Neuronal stem cell (in vitro differentiated cells): ENCODE measurements around the gene WWOX.

Source experiments
- DNase-seq: peaks from one replicate; pipeline ENCODE4 v3.0.0-alpha.2; 2013; ENCODE audit warnings: low spot score
- H2AFZ ChIP-seq: one replicate; pipeline ENCODE4 v1.6.1; 2013; ENCODE audit warnings: mild to moderate bottlenecking, low read length, inconsistent platforms
- H2AK5ac ChIP-seq: 2 replicates; pipeline ENCODE4 v1.6.1; 2013; ENCODE audit warnings: low read depth, mild to moderate bottlenecking, inconsistent platforms, low read length, moderate library complexity, mixed read lengths
- H2BK120ac ChIP-seq: 2 replicates; pipeline ENCODE4 v1.6.1; 2013; ENCODE audit warnings: low read depth, mild to moderate bottlenecking, inconsistent platforms, low read length, moderate library complexity, mixed read lengths
- H2BK12ac ChIP-seq: one replicate; pipeline ENCODE4 v1.6.1; 2013; ENCODE audit warnings: low read length, inconsistent platforms
- H2BK15ac ChIP-seq: 2 replicates; pipeline ENCODE4 v1.6.1; 2013; ENCODE audit warnings: mild to moderate bottlenecking, low read length, inconsistent platforms, mixed read lengths
- H2BK5ac ChIP-seq: one replicate; pipeline ENCODE4 v1.6.1; 2013; ENCODE audit warnings: inconsistent platforms, mild to moderate bottlenecking, low read length, moderate library complexity
- H3K14ac ChIP-seq: one replicate; pipeline ENCODE4 v1.6.1; 2013; ENCODE audit warnings: low read length, inconsistent platforms
- H3K18ac ChIP-seq: 2 replicates; pipeline ENCODE4 v1.6.1; 2013; ENCODE audit warnings: low read length, inconsistent platforms
- H3K23ac ChIP-seq: 2 replicates; pipeline ENCODE4 v1.6.1; 2013; ENCODE audit warnings: low read depth, mild to moderate bottlenecking, mixed read lengths, low read length, inconsistent platforms; ENCODE audit not compliant: poor library complexity
- H3K27ac ChIP-seq: replicated peaks from 3 replicates; pipeline ENCODE4 v1.5.1; 2013; ENCODE audit warnings: low read length, inconsistent platforms
- H3K27me3 ChIP-seq, 3 experiments: 2 replicates each; pipeline ENCODE4 v1.6.1; 2013; ENCODE audit warnings: low read length in 3 of 3, mild to moderate bottlenecking in 2 of 3, inconsistent platforms in 1 of 3, low read depth in 1 of 3, mixed read lengths in 1 of 3, moderate library complexity in 1 of 3; ENCODE audit not compliant: control insufficient read depth in 3 of 3, insufficient read depth in 3 of 3
- H3K36me3 ChIP-seq, 2 donors: replicated peaks in 1 of 2; 2 replicates each; pipeline ENCODE4 v1.6.1; 2013; ENCODE audit warnings: low read length in 2 of 2; ENCODE audit not compliant: control insufficient read depth in 2 of 2, insufficient read depth in 2 of 2
- H3K4ac ChIP-seq: 2 replicates; pipeline ENCODE4 v1.6.1; 2013; ENCODE audit warnings: inconsistent platforms, mild to moderate bottlenecking, low read length, moderate library complexity
- H3K4me1 ChIP-seq, 2 donors: 1 replicate in 1 of 2; 2 replicates in 1 of 2; pipeline ENCODE4 v1.6.1; 2013; ENCODE audit warnings: low read length in 2 of 2, low read depth in 1 of 2; ENCODE audit not compliant: control insufficient read depth in 2 of 2, insufficient read depth in 1 of 2
- H3K4me2 ChIP-seq: one replicate; pipeline ENCODE4 v1.6.1; 2013; ENCODE audit warnings: mild to moderate bottlenecking, low read length, inconsistent platforms; ENCODE audit not compliant: insufficient read depth, poor library complexity, severe bottlenecking
- H3K4me3 ChIP-seq, 2 donors: 2 replicates each; pipeline ENCODE4 v1.5.1; 2013; ENCODE audit warnings: low read length in 2 of 2, mild to moderate bottlenecking in 2 of 2, inconsistent platforms in 1 of 2, moderate library complexity in 1 of 2
- H3K79me1 ChIP-seq: one replicate; pipeline ENCODE4 v1.6.1; 2013; ENCODE audit warnings: low read depth, mild to moderate bottlenecking, inconsistent platforms, low read length, moderate library complexity
- H3K9ac ChIP-seq: one replicate; pipeline ENCODE4 v1.6.1; 2013; ENCODE audit warnings: mild to moderate bottlenecking, low read depth, low read length, inconsistent platforms; ENCODE audit not compliant: poor library complexity
- H3K9me3 ChIP-seq, 2 donors: replicated peaks in 1 of 2; 2 replicates each; pipeline versions ENCODE3 to v1.6.1; 2013; ENCODE audit warnings: low read length in 2 of 2, mild to moderate bottlenecking in 2 of 2, inconsistent platforms in 1 of 2, low read depth in 1 of 2, mixed read lengths in 1 of 2, moderate library complexity in 1 of 2; ENCODE audit not compliant: control insufficient read depth in 2 of 2, insufficient read depth in 1 of 2
- H4K8ac ChIP-seq: one replicate; pipeline ENCODE4 v1.6.1; 2013; ENCODE audit warnings: low read depth, mild to moderate bottlenecking, inconsistent platforms, low read length, moderate library complexity
- H4K91ac ChIP-seq: one replicate; pipeline ENCODE4 v1.6.1; 2013; ENCODE audit warnings: low read length, low read depth, mild to moderate bottlenecking, inconsistent platforms; ENCODE audit not compliant: poor library complexity
- WGBS, 2 donors: extraction: QIAGEN DNeasy Blood & Tissue Kit; methylation state at CpG; one replicate each; pipeline ENCODE4 v1.1.7; 2013; ENCODE audit warnings: missing lambda C conversion rate in 2 of 2, mixed read lengths in 1 of 2; ENCODE audit not compliant: insufficient read length in 2 of 2, insufficient replicate concordance in 1 of 2; ENCODE audit errors: extremely low coverage in 2 of 2; 5-methylcytosine and 5-hydroxymethylcytosine counted together

WWOX gene

DNA sequence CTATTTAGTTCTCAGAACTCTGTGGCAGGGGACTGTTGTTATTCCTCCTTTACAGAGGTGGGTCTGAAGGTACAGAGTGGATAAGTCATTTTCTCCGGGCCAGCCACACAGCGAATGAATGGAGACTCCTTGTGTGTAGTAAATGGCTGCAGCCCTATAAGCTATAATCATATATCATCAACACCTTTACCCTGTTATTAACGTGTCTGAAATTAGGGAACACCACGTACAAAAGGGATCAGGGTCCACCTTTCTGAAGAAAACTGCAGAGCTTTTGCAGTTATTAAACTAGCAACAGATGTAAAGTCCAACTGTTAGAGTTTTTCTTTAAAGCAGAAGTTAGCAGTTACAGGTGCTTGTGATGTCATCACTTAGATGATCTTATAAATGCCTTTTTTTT is 804.4 kb downstream of the WWOX start:
- no peak overlapping the region for H3K23ac ChIP-seq
- H3K27ac ChIP-seq: no peak overlapping the region
- WGBS, 2 donors: no CpG with 5 or more reads among the region's 4 CpGs
- H3K4me1 ChIP-seq: peaks cover 0 to 5% of the 10 kb centered on the region in 2 donors
- no peak overlapping the region for H4K91ac ChIP-seq
- no peak overlapping the region for H2AK5ac ChIP-seq
- H2BK12ac ChIP-seq: no peak overlapping the region
- no peak overlapping the region for H3K9ac ChIP-seq
- H2BK120ac ChIP-seq: no peak overlapping the region
- H3K36me3 ChIP-seq: no peaks in the 10 kb centered on the region
- no peak overlapping the region for H2BK15ac ChIP-seq
- DNase-seq: no peak
- H3K4ac ChIP-seq: no peak overlapping the region
- H3K27me3 ChIP-seq: no peaks in the 10 kb centered on the region
- H4K8ac ChIP-seq: no peak overlapping the region
- no peak overlapping the region for H2AFZ ChIP-seq
- H2BK5ac ChIP-seq: no peak overlapping the region
- no peak overlapping the region for H3K4me3 ChIP-seq
- H3K9me3 ChIP-seq: peaks cover 2% of the 10 kb centered on the region in 2 donors
- no peak overlapping the region for H3K14ac ChIP-seq
- H3K4me2 ChIP-seq: no peak overlapping the region
- no peak overlapping the region for H3K18ac ChIP-seq
- no peaks in the 10 kb centered on the region for H3K79me1 ChIP-seq

DNA sequence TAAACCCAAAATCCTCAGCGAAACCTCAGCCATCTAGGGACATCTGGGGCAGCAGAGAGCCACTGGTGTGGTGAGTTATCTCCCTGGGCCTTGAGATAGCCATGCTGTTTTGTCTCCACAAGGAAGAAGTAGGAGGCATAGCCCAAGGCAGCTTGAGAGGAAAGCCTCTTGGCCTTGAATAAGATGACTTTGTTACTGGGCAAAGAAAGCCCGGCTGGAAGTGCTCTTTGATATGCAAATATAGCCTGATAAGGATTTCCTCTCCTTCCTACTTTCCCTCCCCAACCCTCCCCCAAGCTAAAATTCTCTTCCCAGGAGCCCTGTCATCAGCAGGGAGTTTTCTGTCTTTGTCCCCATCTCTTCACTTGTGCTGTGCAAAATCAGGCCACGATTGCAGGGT is 806.7 kb downstream of the WWOX start:
- Histone ChIP-seq H3K23ac (no peak overlapping the region), H3K14ac (no peak overlapping the region), H3K4me1 (peaks cover 0 to 4% of the 10 kb centered on the region in 2 donors), H2BK12ac (no peak overlapping the region), H3K4ac (no peak overlapping the region), H2AFZ (peak overlapping the region; percentile 31), H3K27ac (no peak overlapping the region), H3K18ac (no peak overlapping the region), H3K27me3 (no peaks in the 10 kb centered on the region), H3K4me3 (no peak overlapping the region), H3K9ac (no peak overlapping the region), H2BK120ac (no peak overlapping the region), H3K4me2 (no peak overlapping the region), H4K8ac (no peak overlapping the region), H2BK15ac (no peak overlapping the region), H4K91ac (no peak overlapping the region), H2AK5ac (no peak overlapping the region), H3K79me1 (no peaks in the 10 kb centered on the region), H2BK5ac (no peak overlapping the region), H3K36me3 (no peaks in the 10 kb centered on the region), H3K9me3 (peaks cover 2 to 4% of the 10 kb centered on the region in 2 donors)
- WGBS, 2 donors: no CpG with 5 or more reads among the region's 3 CpGs
- no peak for DNase-seq

DNA sequence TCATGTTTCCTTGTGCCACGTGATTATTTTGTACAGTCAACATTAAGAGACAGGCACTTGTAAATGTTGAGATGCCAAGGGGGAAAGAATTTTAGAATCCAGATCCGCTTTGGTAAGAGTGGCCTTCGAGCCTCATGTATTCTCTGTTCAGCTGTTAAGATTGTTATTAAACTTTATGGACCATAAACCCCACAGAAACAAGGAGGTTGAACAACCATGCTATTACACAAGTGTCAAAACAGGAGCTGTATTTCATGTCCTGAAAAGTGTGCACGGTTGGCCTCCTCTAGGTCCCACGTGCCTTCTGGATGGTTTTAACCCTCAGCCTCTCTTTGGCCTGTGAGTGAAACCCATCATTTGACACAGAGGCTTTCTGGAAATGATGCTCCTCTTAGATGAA is 809.8 kb downstream of the WWOX start:
- no peaks in the 10 kb centered on the region for H3K27me3 ChIP-seq
- H2BK12ac ChIP-seq: no peak overlapping the region
- H3K18ac ChIP-seq: no peak overlapping the region
- no peak overlapping the region for H2AK5ac ChIP-seq
- H3K9ac ChIP-seq: no peak overlapping the region
- H2AFZ ChIP-seq: no peak overlapping the region
- H3K4ac ChIP-seq: no peak overlapping the region
- no peak overlapping the region for H3K27ac ChIP-seq
- no peak overlapping the region for H3K4me2 ChIP-seq
- peaks cover 2 to 4% of the 10 kb centered on the region in 2 donors for H3K9me3 ChIP-seq
- no peak overlapping the region for H2BK5ac ChIP-seq
- no peak overlapping the region for H2BK120ac ChIP-seq
- no peak overlapping the region for H4K8ac ChIP-seq
- WGBS, 2 donors: no CpG with 5 or more reads among the region's 5 CpGs
- no peak overlapping the region for H3K14ac ChIP-seq
- no peak overlapping the region for H3K4me3 ChIP-seq
- no peaks in the 10 kb centered on the region for H3K79me1 ChIP-seq
- peaks cover 0 to 2% of the 10 kb centered on the region in 2 donors for H3K4me1 ChIP-seq
- H4K91ac ChIP-seq: no peak overlapping the region
- no peak overlapping the region for H3K23ac ChIP-seq
- no peak overlapping the region for H2BK15ac ChIP-seq
- DNase-seq: no peak
- no peaks in the 10 kb centered on the region for H3K36me3 ChIP-seq

DNA sequence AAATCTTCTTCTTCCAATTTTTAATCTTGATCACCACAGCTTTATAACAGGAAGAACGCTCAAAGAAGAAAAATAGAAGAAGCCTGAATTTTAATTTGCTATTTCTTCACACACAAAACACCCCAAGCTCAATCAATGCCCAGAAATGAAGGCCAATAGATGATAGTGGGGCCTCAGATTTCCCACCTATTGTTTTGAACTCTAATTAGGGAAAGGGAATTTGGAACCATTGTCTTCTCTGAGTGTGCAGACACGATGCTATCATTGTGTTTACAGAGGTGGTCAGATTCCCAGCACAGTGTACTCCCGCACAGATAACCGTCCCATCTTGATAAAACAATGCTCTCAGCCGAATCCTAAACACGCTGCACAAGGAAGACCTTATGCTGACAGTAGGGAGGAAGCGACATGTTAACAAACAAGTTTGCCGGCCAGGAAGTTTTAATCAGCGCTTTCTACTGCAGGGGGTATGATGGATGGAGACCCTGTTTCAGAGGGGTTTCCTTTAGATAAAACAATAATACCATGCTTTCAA is 816.4 kb downstream of the WWOX start:
- no CpG with 5 or more reads among the region's 9 CpGs for WGBS, 2 donors
- Histone ChIP-seq H3K4me3 (no peak overlapping the region), H2BK15ac (no peak overlapping the region), H2AFZ (no peak overlapping the region), H4K8ac (no peak overlapping the region), H3K4me2 (no peak overlapping the region), H3K14ac (no peak overlapping the region), H2BK5ac (no peak overlapping the region), H3K27me3 (no peaks in the 10 kb centered on the region), H2AK5ac (no peak overlapping the region), H3K4ac (no peak overlapping the region), H3K23ac (no peak overlapping the region), H3K9me3 (peaks cover 6% of the 10 kb centered on the region in 2 donors), H2BK120ac (no peak overlapping the region), H3K4me1 (peaks cover 0 to 2% of the 10 kb centered on the region in 2 donors), H2BK12ac (no peak overlapping the region), H4K91ac (no peak overlapping the region), H3K36me3 (no peaks in the 10 kb centered on the region), H3K79me1 (no peaks in the 10 kb centered on the region), H3K9ac (no peak overlapping the region), H3K27ac (no peak overlapping the region), H3K18ac (no peak overlapping the region)
- no peak for DNase-seq
